Tibial nerve (tissue), 4 donors: ENCODE data around the gene GMEB2. TPM values are rescaled to one million over a fixed set of nuclear protein-coding genes. Genes with fewer than 3 reads are reported as not detected.

ENCODE experiments used
- DNase-seq, 2 donors: peaks; one replicate each; pipeline ENCODE4 v3.0.0-alpha.2; 2019; ENCODE audit warnings: low spot score in 2 of 2
- H3K27ac ChIP-seq, 4 donors: fragments of 200-600 bp; sonication (generic) in 3 of 4; one replicate each; pipeline ENCODE4 v1.5.1; 2017 to 2019; ENCODE audit warnings: mild to moderate bottlenecking in 1 of 4
- H3K27me3 ChIP-seq, 2 donors: fragments of 200-600 bp; sonication (generic) in 1 of 2; one replicate each; pipeline versions ENCODE4 v1.5.1 to v1.6.0; 2017 to 2019
- H3K36me3 ChIP-seq, 3 donors: fragments of 200-600 bp; sonication (generic); one replicate each; pipeline ENCODE4 v1.5.1; 2018 to 2019
- H3K4me1 ChIP-seq, 4 donors: fragments of 200-600 bp; sonication (generic) in 3 of 4; one replicate each; pipeline ENCODE4 v1.5.1; 2017 to 2019
- H3K4me3 ChIP-seq, 4 donors: fragments of 200-600 bp; sonication (generic) in 3 of 4; one replicate each; pipeline ENCODE4 v1.5.1; 2017 to 2019; ENCODE audit warnings: mild to moderate bottlenecking in 1 of 4, moderate library complexity in 1 of 4
- H3K9me3 ChIP-seq, 4 donors: fragments of 200-600 bp; sonication (generic) in 3 of 4; one replicate each; pipeline ENCODE4 v1.5.1; 2017 to 2019
- EP300 ChIP-seq, 2 donors: sonication (generic); formaldehyde crosslinking; IDR thresholded peaks; one replicate each; pipeline ENCODE4 v1.6.1; 2017; ENCODE audit warnings: antibody characterized with exemption in 2 of 2, mild to moderate bottlenecking in 1 of 2
- POLR2A ChIP-seq, 2 donors: fragments of 450-650 bp; IDR thresholded peaks; one replicate each; pipeline ENCODE4 v1.6.1; 2017; ENCODE audit warnings: antibody characterized with exemption in 2 of 2, mild to moderate bottlenecking in 2 of 2, moderate library complexity in 2 of 2
- WGBS, 2 donors: methylation state at CpG; one replicate each; pipeline ENCODE4 v1.1.5; 2018; 5-methylcytosine and 5-hydroxymethylcytosine counted together
- total RNA-seq, 4 donors: library from RNA; depleted of rRNA; stranded (reverse); fragments of >200 nt; gene quantifications; one replicate each; pipeline ENCODE4 v1.1.0, GENCODE V29; 2016
- TF ChIP-seq, protein P1 (sequence below), 5 experiments: fragments of 200-600 bp in 3 of 5; fragments of 450-650 bp in 2 of 5; sonication (generic) in 3 of 5; IDR thresholded peaks; one replicate each; pipeline ENCODE4 v1.5.1; 2016 to 2019; ENCODE audit warnings: antibody characterized with exemption in 5 of 5, mild to moderate bottlenecking in 3 of 5, moderate library complexity in 2 of 5

Gene GMEB2
- total RNA-seq, 4 donors from 2014 or later, result 12.5 to 14.7 (median 13.7) TPM

DNA sequence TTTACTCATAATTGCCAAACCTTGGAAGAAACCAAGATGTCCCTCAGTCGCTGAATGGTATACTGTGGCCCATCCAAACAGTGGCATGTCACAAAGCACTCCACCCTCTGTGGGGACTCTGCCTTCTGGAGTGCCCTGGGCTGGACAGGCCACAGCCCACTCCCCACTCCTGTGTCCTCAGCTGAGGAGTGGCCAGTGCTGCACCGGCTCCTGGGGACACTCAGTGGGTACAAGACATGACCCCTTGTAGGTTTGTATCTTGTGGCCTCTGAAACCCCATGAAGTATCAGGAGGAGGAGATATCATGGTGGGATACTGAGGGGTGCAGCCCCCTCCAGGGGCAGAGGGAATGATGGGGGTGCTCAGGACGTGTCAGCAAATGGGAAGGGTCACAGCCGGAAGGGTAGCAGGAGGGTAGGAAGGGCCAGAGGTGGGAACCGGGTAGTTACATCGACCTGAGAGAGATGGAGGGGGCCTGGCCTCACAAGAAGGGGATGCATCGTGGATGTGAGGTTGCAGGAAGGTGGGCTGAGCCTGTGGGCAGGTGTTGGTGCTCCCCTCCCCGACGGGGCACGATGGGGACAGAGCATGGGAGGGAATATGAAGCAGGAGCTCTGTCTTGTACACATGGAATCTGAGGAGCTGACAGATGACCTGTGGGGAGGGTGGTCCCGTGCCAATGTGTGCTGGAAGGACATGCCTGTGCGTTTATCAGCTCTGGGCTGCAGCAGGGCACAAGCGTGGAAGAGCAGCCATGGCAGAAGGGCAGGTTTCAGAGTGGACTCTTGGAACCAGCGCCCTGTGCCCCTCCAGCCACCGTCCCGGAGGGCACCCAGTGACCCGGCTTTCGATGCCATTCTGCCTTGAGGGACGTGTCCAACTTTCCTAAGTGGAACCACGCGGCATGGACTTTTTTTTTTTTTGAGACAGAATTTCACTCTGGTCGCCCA, 41.0 kb downstream of the GMEB2 start:
- DNase-seq, result no peak
- no peaks in the 10 kb centered on the region for H3K27me3 ChIP-seq
- TF ChIP-seq, protein P1, sequence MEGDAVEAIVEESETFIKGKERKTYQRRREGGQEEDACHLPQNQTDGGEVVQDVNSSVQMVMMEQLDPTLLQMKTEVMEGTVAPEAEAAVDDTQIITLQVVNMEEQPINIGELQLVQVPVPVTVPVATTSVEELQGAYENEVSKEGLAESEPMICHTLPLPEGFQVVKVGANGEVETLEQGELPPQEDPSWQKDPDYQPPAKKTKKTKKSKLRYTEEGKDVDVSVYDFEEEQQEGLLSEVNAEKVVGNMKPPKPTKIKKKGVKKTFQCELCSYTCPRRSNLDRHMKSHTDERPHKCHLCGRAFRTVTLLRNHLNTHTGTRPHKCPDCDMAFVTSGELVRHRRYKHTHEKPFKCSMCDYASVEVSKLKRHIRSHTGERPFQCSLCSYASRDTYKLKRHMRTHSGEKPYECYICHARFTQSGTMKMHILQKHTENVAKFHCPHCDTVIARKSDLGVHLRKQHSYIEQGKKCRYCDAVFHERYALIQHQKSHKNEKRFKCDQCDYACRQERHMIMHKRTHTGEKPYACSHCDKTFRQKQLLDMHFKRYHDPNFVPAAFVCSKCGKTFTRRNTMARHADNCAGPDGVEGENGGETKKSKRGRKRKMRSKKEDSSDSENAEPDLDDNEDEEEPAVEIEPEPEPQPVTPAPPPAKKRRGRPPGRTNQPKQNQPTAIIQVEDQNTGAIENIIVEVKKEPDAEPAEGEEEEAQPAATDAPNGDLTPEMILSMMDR (IDR thresholded peaks at IDR 0.05), result no peak
- no peak for TF ChIP-seq POLR2A (IDR thresholded peaks at IDR 0.05)
- peaks cover 0 to 43% (median 8%) of the 10 kb centered on the region in 3 donors for H3K36me3 ChIP-seq
- H3K4me1 ChIP-seq, result peaks cover 0 to 14% (median 0%) of the 10 kb centered on the region in 4 donors
- no peak overlapping the region for H3K4me3 ChIP-seq
- H3K9me3 ChIP-seq, result no peaks in the 10 kb centered on the region
- 84% methylated on average over 22 of the region's 22 CpGs for WGBS, 2 donors
- H3K27ac ChIP-seq, result no peak overlapping the region

DNA sequence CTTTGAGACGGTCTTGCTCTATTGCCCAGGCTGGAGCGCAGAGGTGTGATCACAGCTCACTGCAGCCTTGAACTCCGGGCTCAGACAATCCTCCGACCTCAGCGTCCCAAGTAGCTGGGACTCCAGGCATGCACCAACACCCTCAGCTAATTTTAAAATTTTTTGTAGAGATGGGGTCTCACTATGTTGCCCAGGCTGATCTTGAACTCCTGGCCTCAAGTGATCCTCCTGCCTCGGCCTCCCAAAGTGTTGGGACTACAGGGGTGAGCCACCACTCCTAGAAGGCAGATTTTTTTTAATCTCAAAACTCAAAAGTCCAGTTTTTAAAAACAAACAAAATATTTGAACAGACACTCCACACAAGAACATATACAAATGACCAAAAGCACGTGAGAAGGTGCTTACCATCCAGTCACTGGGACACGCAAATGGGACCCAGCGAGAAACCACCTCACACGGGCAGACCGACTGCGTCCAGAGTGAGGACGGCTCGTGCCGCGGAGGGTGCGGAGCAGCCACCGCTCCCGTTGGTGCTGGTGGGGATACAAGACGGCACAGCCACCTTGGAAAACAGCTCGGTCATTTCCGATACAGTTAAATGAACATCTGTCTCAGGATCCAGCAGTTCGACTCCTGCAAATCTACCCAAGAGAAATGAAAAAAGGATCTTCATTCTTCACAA, 44.4 kb downstream of the GMEB2 start:
- Histone ChIP-seq H3K4me3 (peak overlapping the region in 1 of 4 donors; percentile 13), H3K27me3 (peaks cover 0 to 4% of the 10 kb centered on the region in 2 donors), H3K9me3 (no peaks in the 10 kb centered on the region), H3K36me3 (peaks cover 0 to 9% (median 0%) of the 10 kb centered on the region in 3 donors), H3K4me1 (peaks cover 0 to 3% (median 0%) of the 10 kb centered on the region in 4 donors), H3K27ac (peak overlapping the region in 1 of 4 donors; percentile 31)
- TF ChIP-seq POLR2A (IDR thresholded peaks at IDR 0.05) (no peak), EP300 (IDR thresholded peaks at IDR 0.05) (no peak)
- TF ChIP-seq, protein P1 (IDR thresholded peaks at IDR 0.05), result no peak
- WGBS, 2 donors, result 71 to 75% methylated on average over 23 of the region's 23 CpGs
- no peak for DNase-seq

DNA sequence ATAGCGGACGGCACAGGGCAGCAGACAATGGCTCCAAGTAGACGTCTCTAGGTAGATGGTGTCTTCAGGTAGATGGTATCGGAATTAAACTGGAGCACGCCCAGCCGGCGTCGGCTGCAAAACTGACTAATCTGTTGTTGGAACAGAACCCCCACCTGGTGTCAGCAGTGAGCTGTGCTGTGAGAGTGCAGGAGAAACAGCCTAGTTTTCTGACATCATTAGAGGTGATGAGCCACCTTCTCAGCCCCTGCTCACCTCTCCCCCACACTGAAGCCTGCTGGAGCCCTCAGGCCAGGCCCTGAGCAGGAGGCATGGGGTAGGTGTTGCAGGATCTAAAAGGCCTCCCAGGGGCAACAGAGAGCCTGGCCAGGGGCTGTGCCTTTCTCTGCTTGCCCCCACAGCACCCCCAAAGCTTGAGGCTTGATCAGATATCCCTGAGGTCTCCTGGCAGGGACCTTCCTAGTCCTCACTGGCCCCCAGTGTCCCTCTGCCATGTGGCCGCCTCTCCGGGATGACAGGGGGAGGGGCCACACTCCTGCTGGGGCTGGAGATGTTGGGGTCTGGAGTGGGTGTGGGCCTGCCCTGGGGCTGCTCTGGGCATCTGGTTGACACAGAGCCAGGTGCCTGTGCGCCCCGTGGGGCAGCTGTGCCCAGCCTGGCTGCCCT, 46.0 kb downstream of the GMEB2 start:
- Histone ChIP-seq H3K4me1 (peaks cover 0 to 3% (median 0%) of the 10 kb centered on the region in 4 donors), H3K36me3 (no peaks in the 10 kb centered on the region), H3K4me3 (no peak overlapping the region), H3K9me3 (no peaks in the 10 kb centered on the region), H3K27ac (no peak overlapping the region), H3K27me3 (peaks cover 0 to 4% of the 10 kb centered on the region in 2 donors)
- TF ChIP-seq EP300 (IDR thresholded peaks at IDR 0.05) (no peak), POLR2A (IDR thresholded peaks at IDR 0.05) (no peak)
- TF ChIP-seq, protein P1 (IDR thresholded peaks at IDR 0.05), result peak in 1 of 5 experiments; percentile 26
- 50 to 55% methylated on average over 10 of the region's 12 CpGs for WGBS, 2 donors
- DNase-seq, result peak in 1 of 2 donors; percentile 36

DNA sequence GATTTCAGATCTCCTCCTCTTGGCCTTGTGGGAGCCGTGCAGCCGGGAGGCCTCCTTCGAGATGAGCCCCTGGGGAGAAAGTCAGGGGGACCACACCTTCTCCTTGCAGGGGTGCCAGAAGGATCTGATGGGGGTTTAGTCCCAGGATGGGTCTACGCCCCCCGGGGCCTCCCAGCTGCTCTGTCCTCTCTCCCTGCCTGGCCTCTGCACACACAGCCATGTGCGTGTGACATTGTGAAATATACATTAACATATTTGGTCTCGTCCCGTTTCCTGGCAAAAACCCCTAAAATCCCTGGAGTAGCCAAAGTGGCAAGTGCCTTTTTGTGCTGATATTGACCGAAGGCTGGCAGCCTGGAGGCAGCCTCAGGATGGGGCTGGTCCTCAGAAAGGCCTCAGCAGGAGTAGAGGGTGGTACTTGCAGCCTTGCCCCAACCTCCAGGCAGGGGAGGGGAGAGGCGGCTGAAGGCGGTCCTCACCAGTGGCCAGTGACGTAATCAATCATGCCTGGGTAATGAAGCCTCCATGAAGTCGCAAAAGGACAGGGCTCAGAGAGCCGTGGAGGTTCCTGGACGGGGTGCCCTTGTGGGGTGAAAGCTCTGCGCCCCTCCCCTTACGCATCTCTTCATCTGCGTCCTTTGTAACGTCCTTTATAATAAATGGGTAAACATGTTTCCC, 47.7 kb downstream of the GMEB2 start:
- H3K36me3 ChIP-seq, result no peaks in the 10 kb centered on the region
- DNase-seq, result no peak
- TF ChIP-seq EP300 (IDR thresholded peaks at IDR 0.05), result no peak
- no peak for TF ChIP-seq POLR2A (IDR thresholded peaks at IDR 0.05)
- TF ChIP-seq, protein P1 (IDR thresholded peaks at IDR 0.05), result no peak
- no peaks in the 10 kb centered on the region for H3K9me3 ChIP-seq
- H3K4me3 ChIP-seq, result no peak overlapping the region
- H3K27me3 ChIP-seq, result peaks cover 0 to 4% of the 10 kb centered on the region in 2 donors
- no peak overlapping the region for H3K27ac ChIP-seq
- WGBS, 2 donors, result 68 to 73% methylated on average over 19 of the region's 19 CpGs
- H3K4me1 ChIP-seq, result peaks cover 0 to 13% (median 3%) of the 10 kb centered on the region in 4 donors
